Measurements from ENCODE around the gene MYO18A.

The MYO18A gene

GRCh38 chr17:29136998-29137730, 43.0 kb downstream of the MYO18A start:
- H3K4me1 ChIP-seq (ENCODE audit: control insufficient read depth, insufficient read depth, low read length), result peaks cover 53% of the 10 kb centered on the region
- H3K9ac ChIP-seq (ENCODE audit: low read length), result no peak overlapping the region
- H3K4me3 ChIP-seq (ENCODE audit: low read depth, low read length), result no peak overlapping the region

GRCh38 chr17:29135464-29135863, 44.7 kb downstream of the MYO18A start:
- Histone ChIP-seq H3K4me1 (ENCODE audit: control insufficient read depth, insufficient read depth, low read length) (peaks cover 49% of the 10 kb centered on the region), H3K36me3 (ENCODE audit: control insufficient read depth, insufficient read depth, low read length) (no peaks in the 10 kb centered on the region), H3K9ac (ENCODE audit: low read length) (no peak overlapping the region), H3K4me3 (ENCODE audit: low read depth, low read length) (no peak overlapping the region), H3K27me3 (ENCODE audit: control insufficient read depth, insufficient read depth, low read length) (no peaks in the 10 kb centered on the region), H3K9me3 (ENCODE audit: control insufficient read depth, insufficient read depth, low read depth, low read length) (no peaks in the 10 kb centered on the region), H3K27ac (ENCODE audit: low read depth, low read length) (no peak overlapping the region)

More at GRCh38 chr17:29136998-29137730, 43.0 kb downstream of the MYO18A start:
- Histone ChIP-seq H3K27me3 (ENCODE audit: control insufficient read depth, insufficient read depth, low read length) (no peaks in the 10 kb centered on the region), H3K36me3 (ENCODE audit: control insufficient read depth, insufficient read depth, low read length) (no peaks in the 10 kb centered on the region), H3K27ac (ENCODE audit: low read depth, low read length) (no peak overlapping the region), H3K9me3 (ENCODE audit: control insufficient read depth, insufficient read depth, low read depth, low read length) (no peaks in the 10 kb centered on the region)

- no peaks in the 10 kb centered on the region for H3K36me3 ChIP-seq (ENCODE audit: control insufficient read depth, insufficient read depth, low read length)
- no peaks in the 10 kb centered on the region for H3K9me3 ChIP-seq (ENCODE audit: control insufficient read depth, insufficient read depth, low read depth, low read length)
- peak overlapping the region; percentile 17; the same call in 1 of the 2 replicates for H3K4me3 ChIP-seq (ENCODE audit: low read depth, low read length)
- H3K9ac ChIP-seq (ENCODE audit: low read length), result peak overlapping the region; percentile 47
- peaks cover 29% of the 10 kb centered on the region for H3K4me1 ChIP-seq (ENCODE audit: control insufficient read depth, insufficient read depth, low read length)
- 0 out of 2 replicates have a peak overlapping the region, but pooled peaks have one; percentile 2 for H3K27ac ChIP-seq (ENCODE audit: low read depth, low read length)
- H3K27me3 ChIP-seq (ENCODE audit: control insufficient read depth, insufficient read depth, low read length), result no peaks in the 10 kb centered on the region
Measured at GRCh38 chr17:29133121-29133713, 47.0 kb downstream of the MYO18A start.

- Histone ChIP-seq H3K9me3 (ENCODE audit: control insufficient read depth, insufficient read depth, low read depth, low read length) (no peaks in the 10 kb centered on the region), H3K27ac (ENCODE audit: low read depth, low read length) (peak overlapping the region; percentile 2; the same call in 1 of the 2 replicates), H3K36me3 (ENCODE audit: control insufficient read depth, insufficient read depth, low read length) (no peaks in the 10 kb centered on the region; the same call in 1 of the 2 replicates), H3K27me3 (ENCODE audit: control insufficient read depth, insufficient read depth, low read length) (no peaks in the 10 kb centered on the region), H3K4me3 (ENCODE audit: low read depth, low read length) (no peak overlapping the region), H3K4me1 (ENCODE audit: control insufficient read depth, insufficient read depth, low read length) (peaks cover 31% of the 10 kb centered on the region), H3K9ac (ENCODE audit: low read length) (no peak overlapping the region)
Measured at GRCh38 chr17:29131814-29132682, 48.1 kb downstream of the MYO18A start.

- H3K9ac ChIP-seq (ENCODE audit: low read length), result no peak overlapping the region
Measured at GRCh38 chr17:29129731-29130130, 50.5 kb downstream of the MYO18A start.

GRCh38 chr17:29127840-29128239, 52.4 kb downstream of the MYO18A start:
- no peak overlapping the region for H3K4me3 ChIP-seq (ENCODE audit: low read depth, low read length)
- H3K27me3 ChIP-seq (ENCODE audit: control insufficient read depth, insufficient read depth, low read length), result no peaks in the 10 kb centered on the region
- H3K9me3 ChIP-seq (ENCODE audit: control insufficient read depth, insufficient read depth, low read depth, low read length), result no peaks in the 10 kb centered on the region
- no peaks in the 10 kb centered on the region; the same call in 1 of the 2 replicates for H3K36me3 ChIP-seq (ENCODE audit: control insufficient read depth, insufficient read depth, low read length)
- no peak overlapping the region for H3K9ac ChIP-seq (ENCODE audit: low read length)
- H3K4me1 ChIP-seq (ENCODE audit: control insufficient read depth, insufficient read depth, low read length), result peaks cover 24% of the 10 kb centered on the region
- H3K27ac ChIP-seq (ENCODE audit: low read depth, low read length), result no peak overlapping the region

More at GRCh38 chr17:29129731-29130130, 50.5 kb downstream of the MYO18A start:
- Histone ChIP-seq H3K4me3 (ENCODE audit: low read depth, low read length) (no peak overlapping the region), H3K9me3 (ENCODE audit: control insufficient read depth, insufficient read depth, low read depth, low read length) (no peaks in the 10 kb centered on the region), H3K27ac (ENCODE audit: low read depth, low read length) (no peak overlapping the region), H3K27me3 (ENCODE audit: control insufficient read depth, insufficient read depth, low read length) (no peaks in the 10 kb centered on the region), H3K36me3 (ENCODE audit: control insufficient read depth, insufficient read depth, low read length) (no peaks in the 10 kb centered on the region; the same call in 1 of the 2 replicates), H3K4me1 (ENCODE audit: control insufficient read depth, insufficient read depth, low read length) (peaks cover 31% of the 10 kb centered on the region)

- no peak overlapping the region for H3K9ac ChIP-seq (ENCODE audit: low read length)
- H3K4me1 ChIP-seq (ENCODE audit: control insufficient read depth, insufficient read depth, low read length), result peaks cover 10% of the 10 kb centered on the region
- H3K27ac ChIP-seq (ENCODE audit: low read depth, low read length), result no peak overlapping the region
- H3K9me3 ChIP-seq (ENCODE audit: control insufficient read depth, insufficient read depth, low read depth, low read length), result no peaks in the 10 kb centered on the region
- peaks cover under 1% of the 10 kb centered on the region; the same call in 1 of the 2 replicates for H3K36me3 ChIP-seq (ENCODE audit: control insufficient read depth, insufficient read depth, low read length)
- H3K27me3 ChIP-seq (ENCODE audit: control insufficient read depth, insufficient read depth, low read length), result no peaks in the 10 kb centered on the region
- H3K4me3 ChIP-seq (ENCODE audit: low read depth, low read length), result no peak overlapping the region
Measured at GRCh38 chr17:29126268-29126930, 53.8 kb downstream of the MYO18A start.

- H3K4me3 ChIP-seq (ENCODE audit: low read depth, low read length), result no peak overlapping the region
- H3K9ac ChIP-seq (ENCODE audit: low read length), result no peak overlapping the region
- H3K4me1 ChIP-seq (ENCODE audit: control insufficient read depth, insufficient read depth, low read length), result peaks cover 10% of the 10 kb centered on the region
- H3K27me3 ChIP-seq (ENCODE audit: control insufficient read depth, insufficient read depth, low read length), result no peaks in the 10 kb centered on the region
- H3K27ac ChIP-seq (ENCODE audit: low read depth, low read length), result no peak overlapping the region
- H3K36me3 ChIP-seq (ENCODE audit: control insufficient read depth, insufficient read depth, low read length), result peaks cover 7% of the 10 kb centered on the region
- H3K9me3 ChIP-seq (ENCODE audit: control insufficient read depth, insufficient read depth, low read depth, low read length), result no peaks in the 10 kb centered on the region
Measured at GRCh38 chr17:29125651-29126050, 54.5 kb downstream of the MYO18A start.

GRCh38 chr17:29124925-29125273, 55.3 kb downstream of the MYO18A start:
- Histone ChIP-seq H3K4me3 (ENCODE audit: low read depth, low read length) (no peak overlapping the region), H3K9ac (ENCODE audit: low read length) (no peak overlapping the region), H3K27me3 (ENCODE audit: control insufficient read depth, insufficient read depth, low read length) (no peaks in the 10 kb centered on the region), H3K9me3 (ENCODE audit: control insufficient read depth, insufficient read depth, low read depth, low read length) (no peaks in the 10 kb centered on the region), H3K4me1 (ENCODE audit: control insufficient read depth, insufficient read depth, low read length) (peaks cover 10% of the 10 kb centered on the region), H3K27ac (ENCODE audit: low read depth, low read length) (no peak overlapping the region), H3K36me3 (ENCODE audit: control insufficient read depth, insufficient read depth, low read length) (peaks cover 11% of the 10 kb centered on the region)

- Histone ChIP-seq H3K27ac (ENCODE audit: low read depth, low read length) (no peak overlapping the region), H3K36me3 (ENCODE audit: control insufficient read depth, insufficient read depth, low read length) (peaks cover 11% of the 10 kb centered on the region)
Measured at GRCh38 chr17:29124135-29124924, 55.9 kb downstream of the MYO18A start.

More at GRCh38 chr17:29124135-29124924, 55.9 kb downstream of the MYO18A start:
- Histone ChIP-seq H3K4me3 (ENCODE audit: low read depth, low read length) (no peak overlapping the region), H3K4me1 (ENCODE audit: control insufficient read depth, insufficient read depth, low read length) (peaks cover 10% of the 10 kb centered on the region), H3K9ac (ENCODE audit: low read length) (no peak overlapping the region), H3K27me3 (ENCODE audit: control insufficient read depth, insufficient read depth, low read length) (no peaks in the 10 kb centered on the region), H3K9me3 (ENCODE audit: control insufficient read depth, insufficient read depth, low read depth, low read length) (no peaks in the 10 kb centered on the region)
